Lower lobe of right lung (tissue), 2 donors: ENCODE measurements around the gene FBLN7. TPM values are rescaled to one million over a fixed set of nuclear protein-coding genes. Genes with fewer than 3 reads are reported as not detected.

Source experiments
- ATAC-seq, 2 donors: fragments of 200-7000 bp; cut with Tn5 transposase; one replicate each; pipeline ENCODE4 v1.9.1; 2020 to 2022; ENCODE audit warnings: mild to moderate bottlenecking in 2 of 2, moderate library complexity in 2 of 2
- DNase-seq: peaks from one replicate; pipeline ENCODE4 v3.0.0-alpha.2; 2020
- H3K27ac ChIP-seq: fragments of 200-600 bp; one replicate; pipeline ENCODE4 v1.8.0; 2022
- H3K27me3 ChIP-seq: fragments of 200-600 bp; one replicate; pipeline ENCODE4 v1.8.0; 2022; ENCODE audit warnings: low read depth
- H3K36me3 ChIP-seq: fragments of 200-600 bp; one replicate; pipeline ENCODE4 v1.8.0; 2022; ENCODE audit warnings: mild to moderate bottlenecking
- H3K4me1 ChIP-seq: fragments of 200-600 bp; one replicate; pipeline ENCODE4 v1.8.0; 2022
- H3K4me3 ChIP-seq: fragments of 200-600 bp; one replicate; pipeline ENCODE4 v1.8.0; 2022; ENCODE audit warnings: mild to moderate bottlenecking
- H3K9me3 ChIP-seq: fragments of 200-600 bp; one replicate; pipeline ENCODE4 v1.8.0; 2022
- CTCF ChIP-seq: fragments of 200-600 bp; IDR thresholded peaks from one replicate; pipeline ENCODE4 v1.8.0; 2022; ENCODE audit warnings: antibody characterized with exemption, mild to moderate bottlenecking
- intact Hi-C: fragments of 100-400 bp; cut with DNase I; formaldehyde crosslinking; loops from one replicate; pipeline ENCODE4 v1.11.0; 2022
- total RNA-seq: library from RNA; stranded (reverse); fragmentation: NEBNext Ultra II Directional; extraction: Animal tissue kit (Norgen Biotek cat#: 25700); gene quantifications from one replicate; pipeline ENCODE4 v1.2.1, GENCODE V29; 2021
- donor health status: DM: no; HTN: yes; CAD: no; lungs with severe emphysema.

The FBLN7 gene
- total RNA-seq, 1 donor from 2014 or later, result 2.0 TPM

- ATAC-seq (no peak), DNase-seq (peak; percentile 11)
- TF ChIP-seq CTCF, result no peak
- no peak overlapping the region for H3K4me3 ChIP-seq
- intact Hi-C loops, result no loop called here
- H3K9me3 ChIP-seq, result no peaks in the 10 kb centered on the region
- H3K27me3 ChIP-seq, result no peaks in the 10 kb centered on the region
- H3K27ac ChIP-seq, result no peak overlapping the region
- no peaks in the 10 kb centered on the region for H3K36me3 ChIP-seq
- H3K4me1 ChIP-seq, result no peaks in the 10 kb centered on the region
These were observed 23.4 kb downstream of the FBLN7 start for GRCh38 chr2:112161431-112162145.

GRCh38 chr2:112162341-112162740 lies 24.2 kb downstream of the FBLN7 start:
- DNase-seq, result no peak
- Histone ChIP-seq H3K27ac (no peak overlapping the region), H3K27me3 (no peaks in the 10 kb centered on the region), H3K9me3 (no peaks in the 10 kb centered on the region), H3K4me1 (no peaks in the 10 kb centered on the region), H3K36me3 (no peaks in the 10 kb centered on the region), H3K4me3 (no peak overlapping the region)
- intact Hi-C loops, result no loop called here
- ATAC-seq, result no peak
- TF ChIP-seq CTCF, result no peak

GRCh38 chr2:112162956-112163355 lies 24.8 kb downstream of the FBLN7 start:
- intact Hi-C loops, result no loop called here
- no peak for ATAC-seq
- Histone ChIP-seq H3K4me3 (no peak overlapping the region), H3K36me3 (no peaks in the 10 kb centered on the region), H3K27ac (no peak overlapping the region), H3K4me1 (no peaks in the 10 kb centered on the region), H3K27me3 (no peaks in the 10 kb centered on the region), H3K9me3 (no peaks in the 10 kb centered on the region)
- no peak for DNase-seq
- no peak for TF ChIP-seq CTCF

- DNase-seq (no peak), ATAC-seq (no peak)
- no peak for TF ChIP-seq CTCF
- Histone ChIP-seq H3K9me3 (no peaks in the 10 kb centered on the region), H3K36me3 (no peaks in the 10 kb centered on the region), H3K27me3 (no peaks in the 10 kb centered on the region), H3K4me3 (no peak overlapping the region), H3K27ac (no peak overlapping the region), H3K4me1 (no peaks in the 10 kb centered on the region)
- intact Hi-C loops, result no loop called here
These were observed 25.4 kb downstream of the FBLN7 start for GRCh38 chr2:112163541-112163981.

GRCh38 chr2:112164876-112165275 lies 26.7 kb downstream of the FBLN7 start:
- ATAC-seq (no peak), DNase-seq (no peak)
- intact Hi-C loops, result no loop called here
- Histone ChIP-seq H3K27me3 (no peaks in the 10 kb centered on the region), H3K36me3 (no peaks in the 10 kb centered on the region), H3K4me1 (no peaks in the 10 kb centered on the region), H3K9me3 (no peaks in the 10 kb centered on the region), H3K4me3 (no peak overlapping the region), H3K27ac (no peak overlapping the region)
- TF ChIP-seq CTCF, result no peak
